ENCODE measurements around the gene SLC17A4. TPM values are rescaled to one million over a fixed set of nuclear protein-coding genes. Genes with fewer than 3 reads are reported as not detected.
A peak's percentile ranks its signal among the peaks of the same experiment; 100 is the strongest.

SLC17A4 gene
- polyA plus RNA-seq, 2 of the 4 experiments (the other 2 are of a cell fraction) = 0.04 to 0.05 TPM

GRCh38 chr6:25710287-25710686, 44.3 kb upstream of the SLC17A4 start:
- peak in 1 of 2 experiments; percentile 32; a peak in 2 of 4 replicates for TF ChIP-seq CEBPB (IDR thresholded peaks at IDR 0.05)
- no peak for TF ChIP-seq MAFK (IDR thresholded peaks at IDR 0.05; ENCODE audit: partially characterized antibody)
- FAIRE-seq (no peak), DNase-seq (ENCODE audit: low read depth in 1 of 2, low spot score in 1 of 2) (no peak), ATAC-seq (no peak)
- CTCF ChIA-PET = interaction anchor here (0.7 kb wide), 1 partner anchor 10 kb away, joined by 5 read pairs; no protein-coding TSS in a partner anchor
- WGBS (ENCODE audit: missing lambda C conversion rate) = 75% methylated on average over 14 of the region's 14 CpGs
- Histone ChIP-seq H3K4me2 (no peak overlapping the region), H3K27ac (no peak overlapping the region), H3K4me3 (no peak overlapping the region), H3K9me3 (no peaks in the 10 kb centered on the region), H3K4me1 (peaks cover 5% of the 10 kb centered on the region; the same call in 1 of the 3 replicates)
- POLR2A ChIA-PET = no interaction called here

GRCh38 chr6:25713824-25714223, 40.7 kb upstream of the SLC17A4 start:
- ATAC-seq = no peak
- FAIRE-seq = no peak
- Histone ChIP-seq H3K9me3 (no peaks in the 10 kb centered on the region), H3K27ac (no peak overlapping the region), H3K4me1 (no peaks in the 10 kb centered on the region), H3K4me2 (no peak overlapping the region), H3K4me3 (no peak overlapping the region)
- no peak for TF ChIP-seq RAD21 (conservative IDR thresholded peaks at IDR 0.05 in 1 of 2, IDR thresholded peaks at IDR 0.05 in 1 of 2)
- TF ChIP-seq HOXB5 (CRISPR knock-in tag; IDR thresholded peaks at IDR 0.05) = no peak
- no peak for TF ChIP-seq CBX8 (IDR thresholded peaks at IDR 0.05)
- TF ChIP-seq SMC3 (IDR thresholded peaks at IDR 0.05) = no peak
- TF ChIP-seq SREBF2 (IDR thresholded peaks at IDR 0.05) = no peak
- no peak for TF ChIP-seq HDAC2 (IDR thresholded peaks at IDR 0.05)
- no peak for TF ChIP-seq GATA3 (IDR thresholded peaks at IDR 0.05; ENCODE audit: borderline replicate concordance)
- TF ChIP-seq NPAS2 (CRISPR knock-in tag; IDR thresholded peaks at IDR 0.05; ENCODE audit: borderline replicate concordance) = no peak
- no peak for TF ChIP-seq HES2 (IDR thresholded peaks at IDR 0.05)
- no peak for TF ChIP-seq JUN (IDR thresholded peaks at IDR 0.05)
- no peak for TF ChIP-seq POLR2AphosphoS2 (conservative IDR thresholded peaks at IDR 0.05; ENCODE audit: low read length)
- no peak for TF ChIP-seq ZNF302 (CRISPR knock-in tag; IDR thresholded peaks at IDR 0.05)
- no peak for TF ChIP-seq CBX2 (IDR thresholded peaks at IDR 0.05; ENCODE audit: borderline replicate concordance, low read depth)
- no peak for TF ChIP-seq CEBPB (IDR thresholded peaks at IDR 0.05)
- DNase-seq (ENCODE audit: low read depth in 1 of 2, low spot score in 1 of 2) = no peak
- CTCF ChIA-PET = interaction anchor here (1.3 kb wide), 1 partner anchor 14 kb away, joined by 4 read pairs; no protein-coding TSS in a partner anchor
- 68% methylated on average over 1 of the region's 1 CpG for WGBS (ENCODE audit: missing lambda C conversion rate)
- POLR2A ChIA-PET = no interaction called here

- H3K4me1 ChIP-seq = no peaks in the 10 kb centered on the region
- no peak overlapping the region for H3K27ac ChIP-seq
- H3K4me3 ChIP-seq = no peak overlapping the region
- CTCF ChIA-PET = interaction anchor here (1.9 kb wide), 1 partner anchor 8 kb away, joined by 4 read pairs; no protein-coding TSS in a partner anchor
- no peak for TF ChIP-seq JUNB (IDR thresholded peaks at IDR 0.05)
- TF ChIP-seq CBX8 (IDR thresholded peaks at IDR 0.05) = no peak
- no peak for TF ChIP-seq JUN (IDR thresholded peaks at IDR 0.05)
- no peak for TF ChIP-seq REST (IDR thresholded peaks at IDR 0.05)
- TF ChIP-seq ZFP36 (IDR thresholded peaks at IDR 0.05; ENCODE audit: borderline replicate concordance, partially characterized antibody) = no peak
- no peak for TF ChIP-seq MAZ (IDR thresholded peaks at IDR 0.05; ENCODE audit: borderline replicate concordance, low read depth, low read length)
- no peak for TF ChIP-seq TFCP2L1 (CRISPR knock-in tag; IDR thresholded peaks at IDR 0.05)
- TF ChIP-seq SMC3 (IDR thresholded peaks at IDR 0.05) = no peak
- TF ChIP-seq SREBF2 (IDR thresholded peaks at IDR 0.05) = no peak
- no peak for TF ChIP-seq HEYL (CRISPR knock-in tag; IDR thresholded peaks at IDR 0.05)
- no peak for TF ChIP-seq CBX2 (IDR thresholded peaks at IDR 0.05; ENCODE audit: borderline replicate concordance, low read depth)
- no peak for TF ChIP-seq FOSB (CRISPR knock-in tag; IDR thresholded peaks at IDR 0.05)
- TF ChIP-seq BCL3 (IDR thresholded peaks at IDR 0.05) = no peak
- no peak for TF ChIP-seq HMGXB4 (CRISPR knock-in tag; IDR thresholded peaks at IDR 0.05; ENCODE audit: borderline replicate concordance)
- TF ChIP-seq EHMT2 (IDR thresholded peaks at IDR 0.05; ENCODE audit: low read depth) = no peak
- H3K9me3 ChIP-seq = no peaks in the 10 kb centered on the region
- 67% methylated on average over 3 of the region's 3 CpGs for WGBS (ENCODE audit: missing lambda C conversion rate)
- ATAC-seq = no peak
- DNase-seq (ENCODE audit: low read depth in 1 of 2, low spot score in 1 of 2) = no peak
- POLR2A ChIA-PET = no interaction called here
- FAIRE-seq = no peak
- H3K4me2 ChIP-seq = no peak overlapping the region
Measured at GRCh38 chr6:25714765-25715164, 39.8 kb upstream of the SLC17A4 start.

Measured in A549 (cell line).